ENCODE data around the gene RIPOR1.
"Not testable (repeated sequence)": the region's sequence is repeated elsewhere in the genome, so short reads cannot be mapped to it uniquely, and the experiment has no call there.

The RIPOR1 gene

DNA sequence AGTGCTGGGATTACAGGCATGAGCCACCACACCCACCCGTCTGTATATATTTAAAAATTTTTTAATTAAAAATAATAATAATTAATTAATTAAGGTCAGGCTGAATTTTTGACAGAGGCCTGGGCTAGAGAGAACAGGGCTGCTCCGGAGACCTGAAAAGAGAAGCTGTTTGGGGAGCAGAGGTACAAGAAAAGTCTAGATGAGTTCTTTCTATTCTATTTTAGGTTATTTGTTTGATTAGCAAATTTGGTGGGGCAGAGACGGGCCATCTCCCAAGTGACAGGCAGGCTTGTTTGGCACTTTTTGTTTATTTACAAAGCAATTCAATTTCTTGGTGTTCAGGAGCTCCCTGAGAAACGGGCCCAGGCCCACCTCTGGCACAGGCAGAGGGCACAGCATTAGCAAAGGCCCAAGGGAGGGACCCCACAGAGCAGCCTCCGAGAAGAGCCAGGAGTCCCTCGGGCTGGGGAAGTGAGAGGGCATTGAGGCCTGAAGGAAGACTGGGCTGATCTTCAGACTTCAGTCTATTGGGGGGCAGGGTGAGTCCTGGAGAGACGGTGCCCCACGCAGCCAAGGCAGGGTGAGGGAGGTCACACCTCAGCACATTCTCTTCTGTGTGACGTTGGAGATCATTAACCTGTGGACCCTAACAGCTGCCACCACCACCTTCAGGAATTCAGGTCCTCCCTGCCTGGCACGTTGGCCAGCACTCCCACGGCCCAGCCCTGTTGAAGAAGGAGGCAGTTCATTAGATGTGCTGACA lies 10.8 kb upstream of the RIPOR1 start:
- no peak for DNase-seq

DNA sequence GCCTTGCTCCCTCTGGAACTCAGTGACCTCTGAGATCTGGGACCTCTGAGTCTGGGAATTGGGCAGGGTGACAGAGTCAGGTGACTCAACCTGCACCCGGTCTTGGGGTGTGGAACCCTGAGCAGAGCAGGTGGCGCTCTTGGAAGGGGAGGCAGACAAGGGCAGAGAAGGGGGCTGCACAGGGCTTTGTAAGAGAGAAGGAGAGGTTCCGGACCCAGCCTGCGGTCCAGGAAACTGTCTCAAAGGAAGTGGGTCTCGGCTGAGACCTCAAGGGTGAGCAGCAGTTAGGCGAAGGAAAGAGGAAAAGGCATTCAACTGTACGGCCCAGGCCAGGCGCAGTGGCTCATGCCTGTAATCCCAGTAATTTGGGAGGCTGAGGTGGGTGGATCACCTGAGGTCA lies 10.0 kb upstream of the RIPOR1 start:
- no peak for DNase-seq

DNA sequence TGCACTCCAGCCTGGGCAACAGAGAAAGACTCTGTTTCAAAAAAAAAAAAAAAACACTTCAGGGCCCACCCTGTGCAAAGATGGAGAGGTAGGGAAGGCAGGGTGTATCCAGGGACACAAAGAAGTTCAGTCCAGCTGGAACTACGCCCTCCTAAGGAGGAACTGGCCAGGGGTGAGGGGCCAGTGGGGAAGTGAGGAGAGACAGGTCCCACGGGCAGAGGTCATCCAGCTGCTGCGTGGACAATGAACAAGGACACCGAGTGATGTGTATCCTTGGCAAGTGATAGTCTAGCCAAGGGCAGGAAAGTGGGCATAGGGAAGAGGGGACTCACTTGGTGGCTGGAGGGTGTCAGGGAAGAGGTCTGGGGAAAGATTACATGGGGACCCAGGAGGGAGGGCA lies 9.4 kb upstream of the RIPOR1 start:
- no peak for DNase-seq

DNA sequence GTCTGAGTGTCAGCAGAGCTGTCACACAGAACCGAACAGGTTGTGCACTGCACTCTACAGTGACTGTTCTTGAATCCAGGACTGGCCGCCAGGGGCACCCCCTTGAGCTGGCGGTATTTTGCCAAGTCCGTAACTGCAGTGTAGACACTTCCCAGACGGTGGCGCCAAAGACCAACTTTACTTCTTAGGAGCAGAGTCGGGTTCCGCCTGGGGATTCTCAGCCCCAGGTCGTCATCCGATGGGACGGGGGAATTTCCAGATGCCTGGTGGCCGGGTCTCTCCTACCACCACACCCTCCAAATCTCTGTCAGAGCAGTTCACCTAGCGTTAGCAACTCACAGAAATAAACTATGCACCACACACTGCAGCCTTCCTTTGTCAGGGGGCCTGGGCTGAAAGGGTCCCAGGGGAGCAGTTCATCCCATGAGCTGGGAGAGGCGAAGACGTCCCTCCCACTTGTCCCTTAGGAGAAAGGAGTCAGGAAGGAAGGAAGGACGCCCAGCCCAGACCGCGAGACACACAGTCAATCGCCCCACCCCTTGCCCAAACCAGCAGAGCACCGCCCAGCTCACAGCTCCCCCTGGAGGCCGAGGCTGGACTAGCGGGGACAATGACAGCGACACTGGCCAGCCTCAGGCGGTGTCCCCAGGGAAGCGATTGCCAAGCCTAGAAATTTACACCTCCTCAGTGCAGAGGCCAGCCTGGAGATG lies 7.4 kb upstream of the RIPOR1 start:
- DNase-seq = peak; percentile 92

DNA sequence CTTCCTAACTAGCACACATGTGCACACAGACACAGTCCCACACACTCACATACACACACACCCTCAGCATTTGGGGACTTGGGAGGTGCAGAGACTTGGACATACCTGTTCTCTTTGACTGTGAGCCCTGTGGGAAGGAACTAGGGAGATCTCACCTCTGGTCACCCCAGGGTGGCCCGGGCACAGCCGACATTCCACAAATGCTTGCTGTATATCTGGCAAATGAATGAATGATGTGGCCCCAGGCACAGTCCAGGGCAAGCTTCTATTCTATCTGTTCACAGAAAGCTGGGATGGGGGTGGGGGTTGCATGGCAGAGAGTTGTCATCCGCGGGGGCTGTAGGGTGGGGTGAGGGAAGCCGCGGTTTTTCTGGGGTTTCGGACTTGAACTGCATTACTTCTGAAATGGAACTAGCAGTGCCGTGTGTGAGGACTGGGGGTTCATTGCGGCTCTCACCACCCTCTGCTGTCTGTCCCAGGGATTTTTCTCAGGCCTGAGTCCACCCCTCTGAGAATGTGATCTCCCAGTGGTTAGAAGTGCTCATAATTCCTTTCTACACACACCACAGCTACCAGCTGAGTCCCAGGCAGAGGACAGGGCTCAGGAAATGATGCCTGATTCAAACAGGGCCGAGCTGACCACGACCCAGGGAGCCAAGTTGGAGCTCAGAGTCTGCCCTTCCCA lies 3.3 kb upstream of the RIPOR1 start:
- DNase-seq = no peak

DNA sequence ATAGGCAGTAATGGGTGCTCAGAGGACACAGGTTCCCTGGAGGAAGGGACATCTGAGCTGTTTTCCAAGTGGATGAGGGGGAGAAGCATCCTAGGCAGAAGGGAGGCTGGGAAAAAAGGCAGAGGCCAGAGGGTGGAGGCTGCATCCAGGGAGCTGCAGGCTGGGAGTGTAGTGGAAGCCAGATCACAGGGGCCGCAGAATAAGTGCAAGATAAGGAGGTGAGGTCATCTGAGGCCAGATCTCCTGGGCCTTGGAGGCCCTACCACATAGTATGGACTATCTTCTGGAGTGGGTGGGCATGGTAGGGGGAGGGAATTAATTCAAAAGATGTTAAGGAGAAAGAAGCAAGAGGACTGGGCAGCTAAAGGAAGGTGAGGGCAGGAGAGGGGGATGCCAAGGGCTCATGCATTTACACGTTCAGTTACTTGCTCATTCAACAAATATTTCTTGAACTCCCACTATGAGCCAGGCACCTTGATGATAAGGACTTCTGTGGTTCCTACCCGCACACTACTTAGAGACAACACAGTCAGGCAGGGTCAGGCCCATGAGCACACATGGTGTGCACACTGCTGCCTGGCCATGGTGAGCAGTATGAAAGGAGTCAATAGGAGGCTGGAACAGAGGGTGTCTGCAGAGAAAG lies 2.4 kb upstream of the RIPOR1 start:
- no peak for DNase-seq

DNA sequence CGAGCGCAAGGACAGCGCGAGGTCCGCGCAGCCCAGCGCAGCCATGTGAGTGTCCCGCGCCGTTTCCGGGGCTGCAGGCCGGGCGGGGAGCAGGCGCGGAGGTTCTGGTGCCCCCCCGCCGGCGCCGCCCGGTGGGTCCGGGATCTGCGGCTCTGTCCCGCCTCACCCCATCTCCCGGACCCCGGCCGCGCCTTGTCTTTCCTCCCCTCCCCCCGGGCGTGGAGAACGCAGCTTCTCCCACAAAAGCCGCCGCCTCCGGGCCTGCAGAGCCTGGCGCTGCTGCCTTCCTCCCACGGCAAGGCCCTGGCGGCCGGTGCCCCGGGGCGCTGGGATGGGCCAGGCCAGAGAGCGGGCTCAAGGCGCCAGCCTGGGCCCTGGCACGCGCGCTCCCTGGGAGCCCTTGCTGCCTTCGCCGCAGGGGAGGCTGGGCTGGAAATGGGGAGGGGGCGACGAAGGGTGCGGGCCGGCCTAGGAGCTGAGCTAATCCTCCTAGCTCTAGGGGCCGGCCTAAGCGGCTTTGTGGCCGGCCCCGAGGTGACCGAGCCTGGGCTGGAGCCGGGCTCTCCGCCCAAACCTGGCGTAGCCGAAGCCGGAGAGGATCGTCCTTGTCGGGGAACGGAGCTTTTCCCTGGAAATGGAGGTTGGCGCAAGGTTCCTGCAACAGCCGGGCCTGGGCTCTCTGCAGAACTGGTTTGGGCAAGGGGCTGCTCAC lies 397 bp downstream of the RIPOR1 start:
- no peak for DNase-seq

DNA sequence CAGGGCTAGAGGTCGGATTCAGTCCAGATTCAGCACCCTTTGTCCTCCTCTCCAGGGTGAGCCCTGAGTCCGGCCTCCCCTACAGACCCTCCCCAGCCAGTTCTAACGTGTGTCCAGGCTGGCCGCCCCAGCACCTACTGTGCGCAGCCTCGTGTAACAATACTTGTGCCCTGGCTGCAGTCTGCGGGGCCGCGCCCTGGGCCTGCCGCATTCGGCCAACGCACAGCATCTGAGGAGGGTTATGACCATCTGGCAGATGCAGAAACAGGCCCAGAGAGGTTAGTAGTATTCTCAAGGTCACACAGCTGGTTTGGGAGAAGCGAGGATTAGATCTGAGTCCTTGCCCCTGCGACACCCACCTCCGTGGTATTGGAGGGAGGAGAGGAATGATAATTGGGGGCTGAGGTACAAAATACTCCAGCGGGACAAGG lies 968 bp downstream of the RIPOR1 start:
- DNase-seq = no peak

DNA sequence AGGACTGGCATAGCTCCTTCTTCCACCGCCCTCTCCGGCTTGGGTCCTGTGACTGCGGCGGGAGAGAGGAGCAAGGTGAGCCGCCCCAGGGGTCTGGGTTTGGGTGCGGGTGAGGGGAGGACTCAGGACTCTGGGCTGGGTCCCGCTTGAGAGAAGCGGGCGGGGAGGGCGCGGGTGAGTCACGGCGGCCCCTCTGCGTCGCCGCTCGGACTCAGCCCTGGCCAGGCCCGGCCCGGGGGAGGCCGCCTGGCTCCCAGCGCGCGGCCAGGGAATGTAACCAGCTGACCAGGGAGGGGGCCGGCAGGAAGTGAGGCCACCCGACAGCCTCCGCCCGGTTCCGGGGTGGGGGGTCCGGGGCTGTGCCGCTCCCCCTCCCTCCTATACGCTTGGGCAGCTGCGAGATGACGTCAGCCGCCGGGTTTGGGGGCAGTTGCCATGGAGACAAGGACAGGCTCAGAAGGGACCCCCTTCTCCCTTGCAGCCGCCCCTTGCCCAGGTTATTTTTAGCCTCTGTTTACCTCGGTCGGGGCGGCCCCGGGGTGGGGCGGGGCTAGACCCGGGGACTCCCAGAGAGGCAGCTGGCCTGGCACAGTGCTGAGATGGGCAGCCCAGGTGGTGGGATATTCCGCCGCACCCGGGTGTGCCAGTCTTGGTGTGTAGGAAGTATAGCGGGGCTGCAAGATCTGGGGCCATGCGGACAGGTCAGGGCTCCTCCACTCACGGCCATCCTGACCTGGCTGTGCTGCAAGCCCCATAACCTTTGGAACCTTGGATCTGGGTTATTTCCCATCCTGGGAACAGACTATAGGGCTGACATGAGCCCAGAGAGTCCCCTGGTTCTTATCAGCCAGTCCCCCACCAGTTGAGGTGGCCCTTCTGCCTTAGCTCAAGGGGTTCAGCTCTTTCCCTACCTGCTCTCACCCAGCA lies 1.6 kb downstream of the RIPOR1 start:
- DNase-seq = no peak

DNA sequence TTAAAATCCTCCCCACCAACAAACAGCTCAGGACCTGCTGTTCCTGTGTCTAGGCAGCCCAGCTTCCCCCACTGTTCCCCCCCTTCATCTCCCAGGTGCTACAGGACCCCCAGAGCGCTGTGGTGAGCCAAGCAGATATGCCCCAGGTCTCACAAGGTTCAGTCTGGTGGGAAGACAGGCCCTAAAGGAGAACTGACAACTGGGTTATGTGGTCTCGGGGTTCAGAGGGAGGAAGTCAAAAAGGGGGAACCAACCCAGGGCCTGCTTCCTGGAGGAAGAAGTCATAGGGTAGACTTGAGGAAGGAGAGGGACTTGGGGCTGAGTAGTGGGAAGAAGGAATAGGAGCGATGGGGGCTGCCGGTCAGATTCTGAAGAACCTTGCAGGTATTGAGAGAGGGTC lies 2.6 kb downstream of the RIPOR1 start:
- no peak for DNase-seq

DNA sequence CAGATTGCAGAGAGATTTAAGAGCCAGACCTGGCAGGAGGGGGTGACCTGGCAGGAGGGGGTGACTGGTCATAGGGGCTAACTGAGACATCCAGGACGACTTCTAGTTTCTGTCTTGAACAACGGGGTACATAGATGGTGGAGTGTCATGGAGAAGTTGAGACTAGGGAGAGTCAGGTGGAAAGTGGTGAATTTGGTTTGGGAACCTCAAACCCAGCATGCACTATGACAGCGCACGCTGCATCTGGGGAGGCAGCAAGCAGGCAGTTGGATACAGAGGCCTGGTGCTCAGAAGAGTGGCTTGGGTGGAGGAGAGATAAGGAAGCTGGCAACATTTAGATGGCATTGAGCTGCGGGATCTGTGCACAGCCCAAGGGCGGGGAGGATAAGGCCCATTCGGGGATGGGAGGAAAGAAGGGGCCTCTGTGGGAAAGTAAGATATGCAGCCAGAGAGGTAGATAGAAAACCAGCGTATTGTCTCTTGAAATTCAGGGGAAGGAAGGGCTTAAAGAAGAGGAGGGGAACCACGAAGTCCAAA lies 4.5 kb downstream of the RIPOR1 start:
- no peak for DNase-seq

DNA sequence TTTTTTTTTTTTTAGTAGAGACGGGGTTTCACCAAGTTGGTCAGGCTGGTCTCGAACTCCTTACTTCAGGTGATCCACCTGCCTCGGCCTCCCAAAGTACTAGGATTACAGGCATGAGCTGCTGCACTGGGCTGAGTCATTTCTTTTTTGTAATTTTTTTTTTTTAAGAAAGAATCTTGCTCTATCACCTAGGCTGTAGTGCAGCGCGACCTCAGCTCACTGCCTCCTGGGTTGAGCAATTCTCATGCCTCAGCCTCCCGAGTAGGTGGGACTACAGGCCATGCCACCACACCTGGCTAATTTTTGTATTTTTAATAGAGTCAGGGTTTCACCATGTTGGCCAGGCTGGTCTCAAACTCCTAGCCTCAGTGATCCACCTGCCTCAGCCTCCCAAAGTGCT lies 5.4 kb downstream of the RIPOR1 start:
- DNase-seq = not testable (repeated sequence)

DNA sequence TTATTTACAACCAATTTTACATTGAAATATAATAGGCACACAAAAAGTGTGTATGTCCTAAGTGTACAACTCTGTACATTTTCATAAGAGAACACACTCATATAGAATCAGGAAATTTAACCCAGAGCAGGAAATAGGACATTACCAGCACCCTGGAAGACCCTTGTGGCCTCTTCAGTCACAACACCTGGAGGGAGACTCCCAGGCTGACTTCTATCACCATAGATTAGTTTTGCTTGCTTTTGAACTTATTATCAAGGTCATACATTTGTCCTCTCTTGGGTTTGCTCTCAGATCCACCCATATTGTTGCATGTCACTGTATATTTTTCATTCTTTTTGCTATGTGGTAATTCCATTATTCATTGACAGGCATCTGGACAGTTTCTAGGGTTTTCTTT lies 5.8 kb downstream of the RIPOR1 start:
- no peak for DNase-seq

DNA sequence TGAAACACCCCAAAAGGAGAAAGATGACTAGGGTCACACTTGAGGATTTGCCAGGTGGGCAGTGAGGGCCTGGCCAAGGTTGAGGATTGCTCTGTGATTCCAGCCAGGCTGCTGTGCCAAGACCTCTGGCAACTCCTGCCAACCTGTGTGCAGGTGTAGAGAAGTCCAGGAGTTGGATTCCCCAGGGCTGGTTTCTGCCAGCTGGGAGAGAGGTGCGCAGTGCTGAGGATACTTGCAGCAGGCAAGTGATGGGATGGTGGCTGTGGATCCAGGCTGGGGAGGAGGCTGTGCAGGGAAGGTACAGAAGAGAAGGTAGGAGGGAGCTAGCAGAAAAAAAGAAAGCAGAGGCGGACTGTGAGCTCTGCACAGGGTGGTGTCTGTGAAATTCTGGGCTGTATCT lies 6.6 kb downstream of the RIPOR1 start:
- no peak for DNase-seq

DNA sequence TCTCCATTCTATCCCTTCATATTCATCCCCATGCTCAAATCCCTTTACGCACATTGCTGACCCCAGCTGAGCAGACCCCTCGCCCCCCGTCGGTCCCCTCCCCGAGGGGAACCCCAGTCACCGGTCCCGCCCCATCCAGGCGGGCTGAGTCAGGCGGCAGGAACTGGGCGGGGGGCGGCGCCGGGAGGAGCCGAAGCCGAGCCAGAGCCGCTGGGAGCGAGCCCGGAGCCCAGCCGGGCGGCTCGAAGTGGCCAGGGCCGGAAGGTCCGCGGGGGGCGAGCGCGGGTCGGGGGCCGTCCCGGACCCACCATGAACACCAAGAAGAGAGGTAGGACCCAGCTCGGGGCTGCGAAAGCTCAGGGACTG lies 8.6 kb downstream of the RIPOR1 start:
- no peak for DNase-seq

DNA sequence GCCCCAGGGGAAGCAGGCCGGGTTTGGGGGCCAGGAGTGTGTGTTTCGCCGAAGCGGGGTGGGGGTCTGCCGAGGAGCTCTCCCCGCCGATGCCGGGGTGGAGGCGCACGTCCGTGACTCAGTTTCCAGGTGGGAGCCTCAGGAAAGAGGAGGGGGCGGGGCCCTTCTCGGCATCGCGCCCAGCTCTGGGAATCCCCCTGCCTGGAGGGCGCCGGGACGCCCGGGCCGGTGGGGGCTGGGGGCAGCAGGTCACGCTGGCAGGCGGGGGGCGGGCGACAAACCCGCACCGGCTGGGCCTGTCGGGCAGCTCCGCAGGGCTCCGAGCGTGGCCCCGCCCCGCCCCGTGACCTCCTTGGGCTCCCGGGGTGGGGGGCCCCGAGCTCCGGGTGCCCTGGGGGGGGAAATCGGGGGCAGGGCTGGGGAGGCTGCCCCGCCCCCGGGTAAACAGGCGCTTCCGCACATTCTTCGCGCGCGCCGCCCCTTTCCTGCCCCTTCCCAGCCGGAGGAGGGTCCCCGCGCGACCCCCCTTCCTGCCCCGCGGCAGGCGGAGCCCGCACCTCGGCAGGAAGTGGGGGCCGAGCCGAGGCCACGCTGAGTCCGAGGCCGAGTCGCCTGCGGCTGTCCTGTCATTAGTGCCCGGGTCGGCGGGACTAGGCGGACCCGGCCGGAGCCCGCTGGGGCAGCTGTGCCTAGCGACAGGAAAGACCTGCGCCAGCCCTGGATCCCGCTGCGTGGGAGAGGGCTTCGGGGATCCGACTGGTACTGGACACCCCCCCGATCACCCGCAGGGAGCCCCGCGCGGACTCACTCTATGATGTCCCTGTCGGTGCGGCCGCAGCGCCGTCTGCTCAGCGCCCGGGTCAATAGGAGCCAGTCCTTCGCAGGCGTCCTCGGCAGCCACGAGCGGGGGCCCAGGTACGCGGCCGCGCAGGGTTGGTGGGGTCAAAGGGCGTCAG lies 9.3 kb downstream of the RIPOR1 start:
- DNase-seq = no peak

DNA sequence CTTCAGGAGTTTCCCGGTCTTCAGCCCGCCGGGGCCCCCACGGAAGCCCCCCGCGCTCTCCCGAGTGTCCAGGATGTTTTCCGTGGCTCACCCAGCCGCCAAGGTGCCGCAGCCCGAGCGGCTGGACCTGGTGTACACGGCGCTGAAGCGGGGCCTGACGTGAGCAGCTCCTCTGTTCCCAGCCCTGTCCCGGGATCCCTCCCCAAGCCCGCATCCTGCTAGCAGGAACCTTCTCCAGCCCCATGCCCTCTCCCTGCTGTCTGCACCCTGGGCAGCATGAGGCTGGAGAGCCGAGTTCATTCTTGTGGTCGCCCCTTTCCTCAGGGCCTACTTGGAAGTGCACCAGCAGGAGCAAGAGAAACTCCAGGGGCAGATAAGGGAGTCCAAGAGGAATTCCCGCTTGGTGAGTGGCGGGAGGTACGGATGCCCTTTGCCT lies 10.1 kb downstream of the RIPOR1 start:
- DNase-seq = no peak

DNA sequence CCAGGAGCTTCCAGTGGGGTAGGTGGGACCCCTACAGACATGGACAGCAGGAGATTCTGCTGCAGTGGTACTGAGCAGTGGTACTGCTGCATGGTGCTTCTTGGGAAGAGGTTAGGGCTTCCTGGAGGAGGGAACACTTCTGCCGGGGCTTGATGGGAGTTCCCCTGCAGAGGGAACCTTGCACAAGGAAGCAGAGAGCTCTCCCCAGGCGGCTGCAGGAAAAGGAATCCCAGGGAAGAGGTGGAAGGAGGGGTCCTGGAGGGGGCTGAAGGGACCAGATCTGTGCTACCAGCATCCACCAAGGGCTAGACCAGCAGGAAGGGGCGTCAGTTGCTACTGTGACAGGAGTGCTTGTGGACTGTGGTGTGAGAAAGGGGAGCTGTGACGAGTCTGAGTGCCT lies 10.6 kb downstream of the RIPOR1 start:
- no peak for DNase-seq

DNA sequence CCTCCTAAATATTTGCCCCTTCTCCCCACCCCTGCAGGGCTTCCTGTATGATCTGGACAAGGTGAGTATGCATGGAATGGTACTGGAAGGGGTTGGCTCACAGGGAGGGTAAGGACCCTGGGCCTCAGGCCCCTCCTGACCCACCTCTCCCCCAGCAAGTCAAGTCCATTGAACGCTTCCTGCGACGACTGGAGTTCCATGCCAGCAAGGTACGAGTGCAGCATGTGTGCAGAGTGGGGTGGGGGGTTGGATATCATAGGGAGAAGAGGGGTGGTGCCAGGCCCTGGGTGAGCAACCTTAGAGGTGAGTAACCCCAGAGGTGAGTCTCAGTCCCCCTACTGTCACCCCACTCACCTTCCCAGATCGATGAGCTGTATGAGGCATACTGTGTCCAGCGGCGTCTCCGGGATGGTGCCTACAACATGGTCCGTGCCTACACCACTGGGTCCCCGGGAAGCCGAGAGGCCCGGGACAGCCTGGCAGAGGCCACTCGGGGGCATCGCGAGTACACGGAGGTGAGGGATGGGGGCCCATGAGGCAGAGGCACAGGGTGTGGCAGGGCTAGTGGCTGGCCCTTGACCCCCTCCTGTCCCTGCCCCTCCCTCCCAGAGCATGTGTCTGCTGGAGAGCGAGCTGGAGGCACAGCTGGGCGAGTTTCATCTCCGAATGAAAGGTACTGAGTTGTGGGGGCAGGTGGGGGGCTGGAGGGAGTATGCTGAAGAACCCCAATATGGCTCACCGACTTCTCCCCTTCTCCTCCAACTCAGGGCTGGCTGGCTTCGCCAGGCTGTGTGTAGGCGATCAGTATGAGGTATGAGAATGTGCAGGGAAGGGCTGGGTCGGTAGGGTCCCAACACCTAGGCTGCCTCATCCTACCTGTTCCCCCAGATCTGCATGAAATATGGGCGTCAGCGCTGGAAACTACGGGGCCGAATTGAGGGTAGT lies 11.3 kb downstream of the RIPOR1 start:
- DNase-seq = no peak

All from NCI-H2171 (cell line).